OCI-LY7 (cell line): ENCODE data around the gene SLC25A13. TPM values are rescaled to one million over a fixed set of nuclear protein-coding genes. Genes with fewer than 3 reads are reported as not detected.

Experiments used
- BruUV-seq: library from RNA; stranded (reverse); fragments of 400-500 nt; replicated peaks from 2 replicates; lab custom pipeline; 2021; lab: Mats Ljungman, UMichigan
- CTCF ChIA-PET: fragments of 300-600 bp; sonication (Branson Sonifier 250); formaldehyde crosslinking; loops from one replicate; lab custom pipeline; 2022; ENCODE audit warnings: antibody characterized with exemption; ENCODE audit not compliant: unreplicated experiment; lab: Charles Lee
- POLR2A ChIA-PET: fragments of 300-600 bp; sonication (Branson Sonifier 250); formaldehyde crosslinking; loops from one replicate; lab custom pipeline; 2022; ENCODE audit warnings: antibody characterized with exemption; lab: Charles Lee
- DNase-seq: peaks from one replicate; pipeline ENCODE4 v3.0.0-alpha.2; 2015; ENCODE audit warnings: low spot score
- H2AFZ ChIP-seq: fragments of 200-600 bp; sonication (generic), shearing (Covaris generic); 2 replicates; pipeline ENCODE4 v1.6.1; 2014; ENCODE audit warnings: mild to moderate bottlenecking, antibody characterized with exemption, low read length, moderate library complexity
- H3K27ac ChIP-seq: fragments of 200-600 bp; sonication (generic); 2 replicates; pipeline ENCODE4 v1.5.1; 2014; ENCODE audit warnings: mixed run types, low read depth, mild to moderate bottlenecking, moderate library complexity, low read length, inconsistent platforms; ENCODE audit not compliant: poor library complexity, severe bottlenecking
- H3K36me3 ChIP-seq: fragments of 200-600 bp; sonication (generic); 2 replicates; pipeline ENCODE4 v1.6.1; 2014; ENCODE audit warnings: mild to moderate bottlenecking, antibody characterized with exemption, low read length, moderate library complexity, mixed read lengths; ENCODE audit not compliant: insufficient read depth
- H3K4me1 ChIP-seq: fragments of 200-600 bp; sonication (generic); 2 replicates; pipeline ENCODE4 v1.5.1; 2014; ENCODE audit warnings: mild to moderate bottlenecking, low read length; ENCODE audit not compliant: insufficient read depth, poor library complexity, severe bottlenecking
- H3K4me2 ChIP-seq: fragments of 200-600 bp; sonication (generic); 2 replicates; pipeline ENCODE4 v1.6.1; 2014; ENCODE audit warnings: mild to moderate bottlenecking, low read length
- H3K4me3 ChIP-seq: fragments of 200-600 bp; sonication (generic); 2 replicates; pipeline ENCODE4 v1.5.1; 2014; ENCODE audit warnings: mild to moderate bottlenecking, low read depth, low read length; ENCODE audit not compliant: poor library complexity, severe bottlenecking
- H3K79me2 ChIP-seq: fragments of 200-600 bp; sonication (generic); 2 replicates; pipeline ENCODE4 v1.6.1; 2016; ENCODE audit warnings: low read depth, mild to moderate bottlenecking, low read length, moderate library complexity, mixed read lengths; ENCODE audit not compliant: insufficient read depth
- H3K9me2 ChIP-seq: fragments of 200-600 bp; sonication (generic); 2 replicates; pipeline ENCODE4 v1.6.1; 2016; ENCODE audit warnings: mild to moderate bottlenecking, low read length, mixed read lengths; ENCODE audit not compliant: insufficient read depth
- H3K9me3 ChIP-seq: fragments of 200-600 bp; sonication (generic); 2 replicates; pipeline ENCODE4 v1.6.1; 2014; ENCODE audit warnings: mild to moderate bottlenecking, mixed run types, low read length, mixed read lengths
- H4K20me1 ChIP-seq: fragments of 200-600 bp; sonication (generic); 2 replicates; pipeline ENCODE4 v1.6.1; 2014; ENCODE audit warnings: mild to moderate bottlenecking, antibody characterized with exemption, low read length, moderate library complexity, mixed read lengths; ENCODE audit not compliant: insufficient read depth
- EZH2phosphoT487 ChIP-seq: fragments of 200-600 bp; sonication (generic); IDR thresholded peaks from 2 replicates; pipeline ENCODE4 v1.6.1; 2018; ENCODE audit warnings: low read depth, borderline replicate concordance, mild to moderate bottlenecking, mixed run types, antibody characterized with exemption, low read length, moderate library complexity, mixed read lengths
- intact Hi-C: fragments of 100-400 bp; cut with micrococcal nuclease; formaldehyde crosslinking; loops from one replicate; pipeline ENCODE4 v1.10.0; 2022; ENCODE audit not compliant: unreplicated experiment
- total RNA-seq, 2 experiments: library from RNA; depleted of rRNA in 1 of 2; stranded (reverse); fragments of >200 nt in 1 of 2; shearing (Covaris generic) in 1 of 2; gene quantifications; 2 replicates each; pipeline ENCODE4 v1.2.3, GENCODE V29; 2014 to 2022
- TF ChIP-seq, protein P1 (sequence below): fragments of 200-600 bp; sonication (generic); conservative IDR thresholded peaks from 2 replicates; pipeline ENCODE4 v1.5.1; 2014; ENCODE audit warnings: mild to moderate bottlenecking, antibody characterized with exemption, low read length, moderate library complexity, mixed read lengths

The SLC25A13 gene
- total RNA-seq, 2 experiments from 2014 or later = 0.63 TPM; not detected in 1

DNA sequence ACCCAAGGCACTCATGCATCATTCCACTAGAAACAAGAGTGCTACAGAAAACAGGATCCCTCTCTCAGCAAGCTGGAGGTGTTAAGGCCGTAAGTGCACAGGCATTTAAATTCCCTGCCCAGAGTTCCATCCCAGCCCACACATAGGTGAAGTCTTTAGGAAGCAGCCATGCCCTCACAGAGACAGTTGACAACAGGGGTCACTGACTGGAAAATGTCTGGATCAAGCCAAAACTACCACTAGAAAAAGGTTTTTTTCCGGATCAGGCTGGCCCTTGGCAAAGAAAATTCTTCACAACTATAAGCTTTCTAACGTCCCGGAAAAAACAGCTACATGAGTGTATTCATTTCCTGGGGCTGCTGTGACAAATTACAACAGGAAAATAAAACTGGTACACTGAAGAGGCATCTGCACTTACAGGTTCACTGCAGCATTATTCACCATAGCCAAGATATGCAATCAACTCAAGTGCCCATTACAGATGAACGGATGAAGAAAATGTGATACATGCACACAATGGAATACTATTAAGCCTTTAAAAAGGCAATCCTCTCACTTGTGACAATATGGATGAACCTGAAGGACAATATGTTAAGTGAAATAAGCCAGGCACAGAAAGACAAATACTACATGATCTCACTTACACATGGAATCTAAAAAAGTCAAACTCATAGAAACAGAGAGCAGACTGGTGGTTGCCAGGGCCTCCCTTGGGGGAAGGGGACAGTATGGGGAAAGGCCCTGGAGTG is 52.5 kb downstream of the SLC25A13 start:
- no peak overlapping the region for H3K4me2 ChIP-seq
- H3K36me3 ChIP-seq = no peaks in the 10 kb centered on the region
- H3K9me2 ChIP-seq = no peaks in the 10 kb centered on the region
- no peak overlapping the region for H3K27ac ChIP-seq
- H3K4me1 ChIP-seq = no peaks in the 10 kb centered on the region
- H3K4me3 ChIP-seq = no peak overlapping the region
- no peaks in the 10 kb centered on the region for H3K79me2 ChIP-seq
- intact Hi-C loops = no loop called here
- no TSS peak for BruUV-seq
- no peak overlapping the region for H2AFZ ChIP-seq
- no peaks in the 10 kb centered on the region for H4K20me1 ChIP-seq
- no peak for TF ChIP-seq EZH2phosphoT487
- TF ChIP-seq, protein P1, sequence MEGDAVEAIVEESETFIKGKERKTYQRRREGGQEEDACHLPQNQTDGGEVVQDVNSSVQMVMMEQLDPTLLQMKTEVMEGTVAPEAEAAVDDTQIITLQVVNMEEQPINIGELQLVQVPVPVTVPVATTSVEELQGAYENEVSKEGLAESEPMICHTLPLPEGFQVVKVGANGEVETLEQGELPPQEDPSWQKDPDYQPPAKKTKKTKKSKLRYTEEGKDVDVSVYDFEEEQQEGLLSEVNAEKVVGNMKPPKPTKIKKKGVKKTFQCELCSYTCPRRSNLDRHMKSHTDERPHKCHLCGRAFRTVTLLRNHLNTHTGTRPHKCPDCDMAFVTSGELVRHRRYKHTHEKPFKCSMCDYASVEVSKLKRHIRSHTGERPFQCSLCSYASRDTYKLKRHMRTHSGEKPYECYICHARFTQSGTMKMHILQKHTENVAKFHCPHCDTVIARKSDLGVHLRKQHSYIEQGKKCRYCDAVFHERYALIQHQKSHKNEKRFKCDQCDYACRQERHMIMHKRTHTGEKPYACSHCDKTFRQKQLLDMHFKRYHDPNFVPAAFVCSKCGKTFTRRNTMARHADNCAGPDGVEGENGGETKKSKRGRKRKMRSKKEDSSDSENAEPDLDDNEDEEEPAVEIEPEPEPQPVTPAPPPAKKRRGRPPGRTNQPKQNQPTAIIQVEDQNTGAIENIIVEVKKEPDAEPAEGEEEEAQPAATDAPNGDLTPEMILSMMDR = no peak
- no peak for DNase-seq
- H3K9me3 ChIP-seq = no peaks in the 10 kb centered on the region
- CTCF ChIA-PET = no interaction called here
- POLR2A ChIA-PET = interaction anchor here (0.7 kb wide), 1 partner anchor 348 kb away, joined by 4 read pairs; no protein-coding TSS in a partner anchor

DNA sequence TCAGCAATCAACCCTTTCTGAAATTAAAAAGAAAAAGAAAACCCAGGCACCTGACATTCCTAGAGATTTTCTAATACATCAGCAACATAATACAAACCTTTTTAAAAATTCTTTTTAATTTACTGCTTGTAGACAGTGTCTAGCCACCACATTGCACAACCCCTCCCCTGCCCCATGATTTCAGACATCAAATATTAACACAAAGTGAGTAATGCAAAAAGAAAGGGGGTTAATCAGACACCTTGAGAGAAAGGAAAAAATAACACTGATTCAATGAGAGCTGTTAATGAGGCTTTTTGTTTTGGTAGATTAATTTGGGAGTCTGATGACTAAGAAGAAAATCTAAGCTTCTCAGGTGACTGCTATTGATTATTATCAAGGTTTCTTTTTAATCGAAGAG is 55.3 kb downstream of the SLC25A13 start:
- ChIA-PET CTCF (no interaction called here), POLR2A (no interaction called here)
- BruUV-seq = no TSS peak
- Histone ChIP-seq H4K20me1 (no peaks in the 10 kb centered on the region), H2AFZ (no peak overlapping the region), H3K4me3 (no peak overlapping the region), H3K9me3 (no peaks in the 10 kb centered on the region), H3K27ac (no peak overlapping the region), H3K36me3 (no peaks in the 10 kb centered on the region), H3K4me2 (no peak overlapping the region), H3K9me2 (no peaks in the 10 kb centered on the region), H3K79me2 (no peaks in the 10 kb centered on the region), H3K4me1 (no peaks in the 10 kb centered on the region)
- intact Hi-C loops = no loop called here
- no peak for TF ChIP-seq EZH2phosphoT487
- TF ChIP-seq, protein P1 = no peak
- DNase-seq = no peak

DNA sequence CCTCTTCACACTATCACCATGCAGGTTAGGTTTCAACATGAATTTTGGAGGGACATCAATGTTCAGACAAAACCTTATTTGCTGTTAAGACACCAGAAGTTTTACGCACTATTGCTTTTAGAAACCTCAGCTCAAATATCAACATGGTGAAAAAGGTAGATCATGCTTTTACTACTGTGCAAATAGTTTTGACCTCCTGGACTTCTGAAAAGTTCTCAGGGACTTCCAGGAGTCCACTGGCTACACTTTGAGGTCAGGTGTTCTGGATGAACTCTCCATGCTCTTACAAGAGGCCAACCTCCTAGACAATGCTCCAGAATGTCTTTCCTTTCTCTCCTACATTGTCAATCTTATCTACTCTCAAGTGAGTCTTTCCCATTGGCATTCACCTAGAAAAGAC is 55.9 kb downstream of the SLC25A13 start:
- no peaks in the 10 kb centered on the region for H3K79me2 ChIP-seq
- no peak for DNase-seq
- no TSS peak for BruUV-seq
- H3K27ac ChIP-seq = no peak overlapping the region
- no peak overlapping the region for H3K4me2 ChIP-seq
- TF ChIP-seq, protein P1 = no peak
- TF ChIP-seq EZH2phosphoT487 = no peak
- H4K20me1 ChIP-seq = no peaks in the 10 kb centered on the region
- no peaks in the 10 kb centered on the region for H3K4me1 ChIP-seq
- H2AFZ ChIP-seq = no peak overlapping the region
- CTCF ChIA-PET = no interaction called here
- no peaks in the 10 kb centered on the region for H3K36me3 ChIP-seq
- POLR2A ChIA-PET = no interaction called here
- H3K9me3 ChIP-seq = no peaks in the 10 kb centered on the region
- H3K4me3 ChIP-seq = no peak overlapping the region
- H3K9me2 ChIP-seq = no peaks in the 10 kb centered on the region
- intact Hi-C loops = no loop called here
